ENCODE measurements around the gene CLCN7.

- TF ChIP-seq POLR2A (IDR thresholded peaks at IDR 0.05; ENCODE audit: low read depth, low read length) = no peak
- TF ChIP-seq TAF1 (IDR thresholded peaks at IDR 0.05; ENCODE audit: borderline replicate concordance, low read depth, low read length) = no peak
- TF ChIP-seq POLR2AphosphoS5 (IDR thresholded peaks at IDR 0.05; ENCODE audit: low read depth, low read length) = no peak
These were observed 25.5 kb downstream of the CLCN7 start for GRCh38 chr16:1449201-1449788.
